Kidney epithelial cell (primary cell): ENCODE results near the gene NTM. TPM values are rescaled to one million over a fixed set of nuclear protein-coding genes. Genes with fewer than 3 reads are reported as not detected.

ENCODE experiments used
- DNase-seq: peaks from one replicate; pipeline ENCODE4 v3.0.0-alpha.2; 2010; ENCODE audit warnings: low read depth
- H3K27me3 ChIP-seq: 2 replicates; pipeline ENCODE4 v1.6.0; 2011; ENCODE audit warnings: low read length; ENCODE audit not compliant: control insufficient read depth, insufficient read depth
- H3K36me3 ChIP-seq: 2 replicates; pipeline ENCODE4 v1.5.1; 2011; ENCODE audit warnings: low read length; ENCODE audit not compliant: control insufficient read depth, insufficient read depth
- H3K4me3 ChIP-seq: 2 replicates; pipeline ENCODE4 v1.5.1; 2011; ENCODE audit warnings: low read depth, mild to moderate bottlenecking, control low read depth, low read length
- CTCF ChIP-seq: IDR thresholded peaks from 2 replicates; pipeline ENCODE4 v1.5.1; 2011; ENCODE audit warnings: mild to moderate bottlenecking, moderate library complexity, low read length, control low read depth, inconsistent platforms; ENCODE audit not compliant: insufficient read depth, poor library complexity, severe bottlenecking
- total RNA-seq: library from RNA; depleted of rRNA; stranded (reverse); fragments of >200 nt; gene quantifications from 2 replicates; pipeline ENCODE4 v1.2.3, GENCODE V29; 2015

The NTM gene
- total RNA-seq, 1 donor from 2014 or later = 111 TPM

- H3K4me3 ChIP-seq = no peak overlapping the region
- no peak for DNase-seq
- TF ChIP-seq CTCF = no peak
- H3K36me3 ChIP-seq = no peaks in the 10 kb centered on the region
- H3K27me3 ChIP-seq = no peaks in the 10 kb centered on the region
These were observed 300.9 kb downstream of the NTM start for GRCh38 chr11:131671320-131671719.

GRCh38 chr11:131671734-131672133, 301.3 kb downstream of the NTM start:
- no peaks in the 10 kb centered on the region for H3K36me3 ChIP-seq
- no peak for DNase-seq
- H3K4me3 ChIP-seq = no peak overlapping the region
- no peaks in the 10 kb centered on the region for H3K27me3 ChIP-seq
- TF ChIP-seq CTCF = peak; percentile 39

- no peak for TF ChIP-seq CTCF
- Histone ChIP-seq H3K27me3 (no peaks in the 10 kb centered on the region), H3K4me3 (no peak overlapping the region), H3K36me3 (no peaks in the 10 kb centered on the region)
- no peak for DNase-seq
These were observed 301.8 kb downstream of the NTM start for GRCh38 chr11:131672191-131672590.

GRCh38 chr11:131674051-131674755, 303.8 kb downstream of the NTM start:
- no peaks in the 10 kb centered on the region for H3K36me3 ChIP-seq
- H3K4me3 ChIP-seq = no peak overlapping the region
- peak; percentile 48 for DNase-seq
- TF ChIP-seq CTCF = peak; percentile 98
- no peaks in the 10 kb centered on the region for H3K27me3 ChIP-seq

- no peak overlapping the region for H3K4me3 ChIP-seq
- no peak for DNase-seq
- no peaks in the 10 kb centered on the region for H3K27me3 ChIP-seq
- no peak for TF ChIP-seq CTCF
- no peaks in the 10 kb centered on the region for H3K36me3 ChIP-seq
These were observed 304.9 kb downstream of the NTM start for GRCh38 chr11:131675121-131675888.
